MCF 10A (cell line): Measurements from ENCODE around the gene PDCD2. TPM values are rescaled to one million over a fixed set of nuclear protein-coding genes. Genes with fewer than 3 reads are reported as not detected.
"Not testable (repeated sequence)": the region's sequence is repeated elsewhere in the genome, so short reads cannot be mapped to it uniquely, and the experiment has no call there.

Experiments
- Bru-seq: library from RNA; stranded (reverse); fragments of 400-500 nt; gene quantifications from one replicate; lab custom pipeline; 2021; lab: Mats Ljungman, UMichigan
- BruChase-seq, 2 experiments: library from RNA; stranded (reverse); fragments of 400-500 nt; gene quantifications; one replicate each; lab custom pipeline; 2021; lab: Mats Ljungman, UMichigan
- BruUV-seq: library from RNA; stranded (reverse); fragments of 400-500 nt; replicated peaks from 2 replicates; lab custom pipeline; 2021; lab: Mats Ljungman, UMichigan
- CTCF ChIA-PET: fragments of 300-600 bp; sonication (Branson Sonifier 250); formaldehyde crosslinking; extraction: SDS; loops from one replicate; lab custom pipeline; 2021; ENCODE audit warnings: antibody characterized with exemption, inconsistent platforms; lab: Yijun Ruan, JAX
- POLR2A ChIA-PET: fragments of 300-600, 350-650 bp; sonication (Branson Sonifier 250); formaldehyde crosslinking; extraction: SDS; loops from one replicate; lab custom pipeline; 2020; ENCODE audit warnings: antibody characterized with exemption, inconsistent platforms; lab: Yijun Ruan, JAX
- DNase-seq: peaks from one replicate; pipeline ENCODE4 v3.0.0-alpha.2; 2018; ENCODE audit not compliant: unreplicated experiment
- H3K27ac Mint-ChIP-seq: one replicate; pipeline ENCODE4 v1.8.0; 2022; ENCODE audit warnings: mild to moderate bottlenecking, low read depth, mixed read lengths; ENCODE audit not compliant: unreplicated experiment
- H3K27me3 Mint-ChIP-seq: one replicate; pipeline ENCODE4 v1.8.0; 2022; ENCODE audit warnings: mixed read lengths; ENCODE audit not compliant: insufficient read depth, unreplicated experiment
- H3K36me3 Mint-ChIP-seq: one replicate; pipeline ENCODE4 v1.8.0; 2022; ENCODE audit warnings: mild to moderate bottlenecking, moderate library complexity, mixed read lengths; ENCODE audit not compliant: insufficient read depth, unreplicated experiment
- H3K4me1 Mint-ChIP-seq: one replicate; pipeline ENCODE4 v1.8.0; 2022; ENCODE audit warnings: mixed read lengths; ENCODE audit not compliant: insufficient read depth, unreplicated experiment
- H3K4me3 Mint-ChIP-seq: one replicate; pipeline ENCODE4 v1.8.0; 2022; ENCODE audit warnings: mild to moderate bottlenecking, moderate library complexity, mixed read lengths; ENCODE audit not compliant: unreplicated experiment
- H3K9me3 Mint-ChIP-seq: one replicate; pipeline ENCODE4 v1.8.0; 2022; ENCODE audit warnings: mixed read lengths; ENCODE audit not compliant: unreplicated experiment
- intact Hi-C: fragments of 100-400 bp; cut with micrococcal nuclease; formaldehyde crosslinking; loops from 2 replicates; pipeline ENCODE4 v1.14.1; 2022
- long read RNA-seq: library from polyadenylated mRNA; stranded (forward); transcript quantifications from one replicate; pipeline ENCODE4 v2.0.0, GENCODE V29; 2022
- total RNA-seq: library from RNA; stranded (reverse); gene quantifications from 2 replicates; pipeline ENCODE4 v1.2.3, GENCODE V29; 2022
- TF ChIP-seq, protein P1 (sequence below): fragments of 200-600 bp; IDR thresholded peaks from one replicate; pipeline ENCODE4 v1.8.0; 2022; ENCODE audit warnings: antibody characterized with exemption, mild to moderate bottlenecking; ENCODE audit not compliant: unreplicated experiment

The PDCD2 gene
- total RNA-seq (91.7 and 101 TPM in 2 replicates), Bru-seq, nascent RNA (percentile 93 among the genes with signal in this experiment), BruChase-seq, experiment 1, labeled RNA remaining after a 6-hour chase (percentile 90 among the genes with signal in this experiment), BruChase-seq, experiment 2, labeled RNA remaining after a 2-hour chase (percentile 85 among the genes with signal in this experiment)
- long read RNA-seq, transcript PDCD2-208 (6 exons, 3,378 nt) = major isoform, 46 of 100 reads
- long read RNA-seq, transcript PDCD2-209 (6 exons, 1,082 nt) = minor isoform, 13 of 100 reads
- long read RNA-seq, transcript PDCD2-215 (4 exons, 1,287 nt) = minor isoform, 14 of 100 reads
- long read RNA-seq, partial matches to known transcripts = 10 of 100 reads
- long read RNA-seq, other reads (novel, unspliced or antisense) = 5 of 100 reads

DNA sequence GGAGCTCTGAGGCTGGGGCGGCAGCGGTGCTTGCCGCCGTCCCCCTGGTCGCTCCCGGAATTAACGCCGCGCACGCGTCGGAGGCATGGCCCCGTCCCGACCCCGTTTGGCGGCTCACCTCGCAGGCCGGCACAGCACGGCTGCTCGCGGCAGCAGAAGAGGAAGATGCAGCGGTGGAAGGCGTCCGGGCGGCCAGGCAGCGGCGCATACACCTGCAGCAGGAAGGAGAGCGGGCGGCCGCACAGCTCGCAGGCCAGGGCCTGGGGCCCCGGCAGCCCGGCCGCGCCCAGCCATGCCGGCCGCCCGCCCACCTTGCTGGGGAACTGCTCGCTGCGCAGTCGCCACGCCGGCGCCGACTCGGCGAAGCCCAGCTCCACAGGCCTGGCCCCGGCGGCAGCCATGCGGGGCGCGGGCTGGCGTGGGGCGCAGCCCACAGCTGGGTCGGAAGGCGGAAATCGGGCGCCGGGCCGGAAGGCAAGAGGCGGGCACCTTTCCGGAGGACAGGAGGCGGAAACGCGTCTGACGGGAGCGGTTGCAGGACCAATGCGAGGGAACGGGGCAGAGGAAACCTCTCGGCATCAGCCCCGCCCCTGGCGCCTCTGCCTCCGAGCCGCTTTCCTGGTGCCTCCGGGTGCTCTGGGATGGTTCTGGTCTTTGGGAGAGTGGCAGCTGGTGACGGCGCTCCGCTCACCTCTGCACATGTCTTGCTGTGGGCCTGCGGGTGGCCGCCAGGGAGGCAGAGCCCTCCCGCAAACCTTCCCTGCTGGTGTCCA lies at the start of gene PDCD2:
Gene PDCD2 (minus strand): TSS at position 457 of the 773 bp plus-strand sequence. CDS start 56 bp downstream, at position 401.
- intact Hi-C loops = no loop called here
- no peaks in the 10 kb centered on the region for H3K9me3 Mint-ChIP-seq
- peak; percentile 92 for DNase-seq
- peaks cover 6% of the 10 kb centered on the region for H3K4me1 Mint-ChIP-seq
- BruUV-seq = no TSS peak
- peaks cover 49% of the 10 kb centered on the region for H3K36me3 Mint-ChIP-seq
- no peaks in the 10 kb centered on the region for H3K27me3 Mint-ChIP-seq
- TF ChIP-seq, protein P1, sequence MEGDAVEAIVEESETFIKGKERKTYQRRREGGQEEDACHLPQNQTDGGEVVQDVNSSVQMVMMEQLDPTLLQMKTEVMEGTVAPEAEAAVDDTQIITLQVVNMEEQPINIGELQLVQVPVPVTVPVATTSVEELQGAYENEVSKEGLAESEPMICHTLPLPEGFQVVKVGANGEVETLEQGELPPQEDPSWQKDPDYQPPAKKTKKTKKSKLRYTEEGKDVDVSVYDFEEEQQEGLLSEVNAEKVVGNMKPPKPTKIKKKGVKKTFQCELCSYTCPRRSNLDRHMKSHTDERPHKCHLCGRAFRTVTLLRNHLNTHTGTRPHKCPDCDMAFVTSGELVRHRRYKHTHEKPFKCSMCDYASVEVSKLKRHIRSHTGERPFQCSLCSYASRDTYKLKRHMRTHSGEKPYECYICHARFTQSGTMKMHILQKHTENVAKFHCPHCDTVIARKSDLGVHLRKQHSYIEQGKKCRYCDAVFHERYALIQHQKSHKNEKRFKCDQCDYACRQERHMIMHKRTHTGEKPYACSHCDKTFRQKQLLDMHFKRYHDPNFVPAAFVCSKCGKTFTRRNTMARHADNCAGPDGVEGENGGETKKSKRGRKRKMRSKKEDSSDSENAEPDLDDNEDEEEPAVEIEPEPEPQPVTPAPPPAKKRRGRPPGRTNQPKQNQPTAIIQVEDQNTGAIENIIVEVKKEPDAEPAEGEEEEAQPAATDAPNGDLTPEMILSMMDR = no peak
- POLR2A ChIA-PET = interaction anchor here (0.6 to 3.4 kb wide), 17 partner anchors 8 to 833 kb away, joined by 3 to 78 read pairs (median 4); partner anchors contain the start of genes DYNLT2, ERMARD, PSMB1 and TBP
- H3K27ac Mint-ChIP-seq = peak within 1 kb of the TSS; percentile 81
- H3K4me3 Mint-ChIP-seq = peak within 1 kb of the TSS; percentile 99
- CTCF ChIA-PET = interaction anchor here (0.6 to 1.1 kb wide), 4 partner anchors 9 to 28 kb away, joined by 3 to 6 read pairs (median 4); no protein-coding TSS in a partner anchor

DNA sequence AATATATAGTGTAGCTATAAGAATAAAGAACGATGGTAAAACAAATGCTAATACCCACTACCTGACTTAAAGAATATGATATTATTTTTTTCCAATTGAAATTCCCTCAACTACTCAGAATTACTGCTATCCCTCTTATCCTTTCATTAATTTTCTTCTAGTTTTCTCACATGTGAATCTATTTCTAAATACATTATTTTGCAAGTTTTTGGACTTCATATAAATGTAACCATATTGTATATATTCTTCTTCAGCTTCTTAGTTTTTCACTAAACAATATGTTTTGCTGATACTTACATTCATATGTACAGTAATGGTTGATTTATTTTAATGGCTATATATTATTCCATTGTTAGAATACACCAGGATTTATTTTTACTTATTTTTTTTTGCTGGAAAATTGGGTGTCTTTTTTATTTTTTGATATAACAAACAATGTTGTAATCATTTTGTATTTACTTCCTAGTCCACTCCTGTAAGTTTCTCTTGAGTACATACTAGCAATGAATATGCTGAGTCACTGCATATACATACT lies 31.6 kb upstream of the PDCD2 start:
- BruUV-seq, DNase-seq, CTCF ChIA-PET, POLR2A ChIA-PET, H3K27ac Mint-ChIP-seq, H3K36me3 Mint-ChIP-seq, H3K9me3 Mint-ChIP-seq, H3K4me1 Mint-ChIP-seq, H3K4me3 Mint-ChIP-seq, intact Hi-C loops, H3K27me3 Mint-ChIP-seq: not testable (repeated sequence)

GRCh38 chr6:170612256-170612804 lies 27.9 kb upstream of the PDCD2 start:
- H3K4me1 Mint-ChIP-seq, CTCF ChIA-PET, H3K9me3 Mint-ChIP-seq, intact Hi-C loops, H3K36me3 Mint-ChIP-seq, DNase-seq, POLR2A ChIA-PET, H3K4me3 Mint-ChIP-seq, H3K27ac Mint-ChIP-seq: not testable (repeated sequence)
- peaks cover 32% of the 10 kb centered on the region for H3K27me3 Mint-ChIP-seq
- BruUV-seq = TSS peak; percentile 100

DNA sequence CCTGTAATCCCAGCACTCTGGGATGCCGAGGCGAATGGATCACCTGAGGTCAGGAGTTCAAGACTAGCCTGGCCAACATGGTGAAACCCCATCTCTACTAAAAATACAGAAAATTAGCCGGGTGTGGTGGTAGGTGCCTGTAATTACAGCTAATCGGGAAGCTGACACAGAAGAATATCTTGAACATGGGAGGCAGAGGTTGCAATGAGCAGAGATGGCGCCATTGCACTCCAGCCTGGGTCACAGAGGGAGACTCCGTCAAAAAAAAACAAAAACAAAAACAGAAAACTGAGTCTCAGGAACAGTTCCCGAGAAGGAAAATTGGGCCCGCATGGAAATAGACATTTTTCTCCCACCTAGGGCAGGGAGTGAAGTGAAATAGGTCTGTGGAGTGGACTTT lies 24.8 kb upstream of the PDCD2 start:
- H3K9me3 Mint-ChIP-seq, BruUV-seq, H3K4me3 Mint-ChIP-seq, H3K4me1 Mint-ChIP-seq, H3K36me3 Mint-ChIP-seq, CTCF ChIA-PET, H3K27ac Mint-ChIP-seq, POLR2A ChIA-PET, intact Hi-C loops, DNase-seq: not testable (repeated sequence)
- peaks cover 63% of the 10 kb centered on the region for H3K27me3 Mint-ChIP-seq

DNA sequence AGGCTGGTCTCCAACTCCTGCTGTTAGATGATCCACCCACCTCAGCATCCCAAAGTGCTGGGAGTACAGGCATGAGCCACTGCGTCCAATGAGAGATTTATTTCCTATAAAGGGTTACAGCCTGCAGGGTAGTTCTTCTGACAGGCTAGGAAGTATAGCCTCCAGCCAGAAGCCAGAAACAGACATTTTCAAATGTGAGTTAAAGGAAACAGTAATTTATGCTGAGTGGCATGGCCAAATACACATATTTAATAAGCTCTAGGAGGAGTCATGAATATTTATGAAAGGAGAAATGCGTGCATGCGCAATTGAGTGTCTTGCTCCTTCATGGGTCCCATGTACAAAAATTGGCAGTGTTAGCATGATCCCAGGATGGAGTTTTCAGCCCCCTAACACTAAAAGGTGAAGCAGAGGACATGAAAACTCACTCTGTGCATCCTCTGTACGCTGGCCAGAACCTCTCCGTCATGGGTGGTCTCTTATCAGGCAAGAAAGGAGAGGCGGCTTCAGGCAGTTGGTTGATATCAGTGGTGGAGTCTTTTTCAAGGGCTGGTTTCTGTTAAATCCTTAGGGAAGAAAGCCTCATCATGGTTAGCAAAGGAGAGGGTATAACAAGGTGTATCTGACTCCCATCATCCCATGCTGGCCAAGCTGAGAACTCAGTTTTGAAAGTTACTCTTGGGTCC lies 21.3 kb upstream of the PDCD2 start:
- intact Hi-C loops = no loop called here
- no TSS peak for BruUV-seq
- Mint-ChIP-seq H3K4me3 (no peak overlapping the region), H3K9me3 (no peaks in the 10 kb centered on the region), H3K4me1 (no peaks in the 10 kb centered on the region), H3K27ac (no peak overlapping the region), H3K27me3 (peaks cover 93% of the 10 kb centered on the region), H3K36me3 (no peaks in the 10 kb centered on the region)
- TF ChIP-seq, protein P1 = no peak
- no peak for DNase-seq
- CTCF ChIA-PET = no interaction called here
- POLR2A ChIA-PET = interaction anchor here (1.5 kb wide), 1 partner anchor 54 kb away, joined by 6 read pairs; no protein-coding TSS in a partner anchor
